GM18870 (cell line): ENCODE measurements around the gene CHMP5.

ENCODE experiments used
- ATAC-seq: cut with Tn5 transposase; IDR thresholded peaks from one replicate; pipeline ENCODE4 v1.9.1; 2021; ENCODE audit warnings: moderate library complexity; ENCODE audit not compliant: unreplicated experiment

Gene CHMP5

DNA sequence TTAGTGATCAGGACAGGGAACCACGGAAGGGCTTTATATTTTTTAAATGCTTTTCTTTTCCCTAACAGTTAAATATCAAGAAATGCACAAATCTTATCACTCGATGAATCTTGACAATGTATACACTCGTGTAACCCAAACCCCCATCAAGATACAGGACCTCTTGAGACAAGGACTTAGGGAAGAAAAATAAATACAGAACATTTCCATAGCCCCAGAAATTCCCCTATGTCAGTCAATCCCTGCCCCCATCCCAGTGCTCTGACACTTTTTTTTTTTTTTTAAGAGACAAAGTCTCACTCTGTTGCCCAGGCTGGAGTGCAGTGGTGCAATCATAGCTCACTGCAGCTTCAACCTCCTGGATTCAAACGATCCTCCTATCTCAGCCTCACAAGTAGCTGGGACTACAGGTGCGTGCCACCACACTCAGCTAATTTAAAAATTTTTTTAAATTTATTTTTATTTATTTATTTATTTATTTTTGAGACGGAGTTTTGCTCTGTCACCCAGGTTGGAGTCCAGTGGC is 22.2 kb upstream of the CHMP5 start:
- ATAC-seq, result no peak

DNA sequence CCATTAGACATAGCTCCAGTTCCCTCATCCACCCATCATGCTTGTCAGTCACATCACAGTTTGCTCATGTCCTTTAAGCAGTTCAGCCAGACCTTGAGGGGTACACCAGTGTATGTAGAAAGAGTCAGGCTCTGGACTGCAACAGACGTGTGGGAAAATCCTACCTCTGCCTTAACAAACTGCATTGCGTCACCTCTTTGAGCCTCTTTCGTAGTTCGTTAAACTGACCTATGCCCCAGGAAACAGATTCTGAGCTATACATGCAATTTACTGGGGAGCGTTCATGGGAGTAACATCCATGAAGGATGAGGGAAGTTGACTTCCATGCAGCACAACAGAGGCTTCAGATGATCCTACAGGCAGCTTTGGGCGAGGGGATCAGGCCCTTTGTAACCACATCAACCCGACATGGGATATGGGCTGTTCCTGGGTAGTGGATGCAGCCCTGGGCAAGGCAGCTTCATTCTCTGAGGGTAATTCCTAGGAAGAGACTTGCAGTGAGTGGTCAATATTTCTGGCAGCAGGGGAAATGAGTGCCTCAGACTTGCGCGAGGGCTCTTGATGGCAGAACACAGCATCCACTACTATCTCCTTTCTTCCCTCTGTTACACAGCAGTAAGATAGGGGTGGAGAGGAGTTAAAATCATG is 20.6 kb upstream of the CHMP5 start:
- ATAC-seq, result no peak

DNA sequence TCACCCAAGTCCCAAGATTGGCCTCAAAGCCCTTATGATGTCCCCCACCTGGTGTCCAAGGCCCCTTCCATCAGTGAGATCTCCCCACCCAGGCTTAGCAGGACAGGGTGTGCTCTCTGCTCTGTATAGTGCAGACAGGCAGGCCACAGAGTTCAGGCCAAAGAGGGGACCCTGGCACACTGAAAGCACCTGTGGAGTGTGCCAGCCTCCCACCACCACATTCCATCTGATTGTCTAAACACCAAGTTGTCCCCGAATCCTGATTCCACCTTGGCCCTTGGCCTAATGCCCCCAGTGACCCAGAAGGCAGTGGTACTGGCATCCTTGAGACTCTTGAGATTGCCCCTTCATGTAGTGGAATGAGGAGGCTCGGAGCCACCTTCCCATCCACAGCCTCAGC is 19.5 kb upstream of the CHMP5 start:
- no peak for ATAC-seq

DNA sequence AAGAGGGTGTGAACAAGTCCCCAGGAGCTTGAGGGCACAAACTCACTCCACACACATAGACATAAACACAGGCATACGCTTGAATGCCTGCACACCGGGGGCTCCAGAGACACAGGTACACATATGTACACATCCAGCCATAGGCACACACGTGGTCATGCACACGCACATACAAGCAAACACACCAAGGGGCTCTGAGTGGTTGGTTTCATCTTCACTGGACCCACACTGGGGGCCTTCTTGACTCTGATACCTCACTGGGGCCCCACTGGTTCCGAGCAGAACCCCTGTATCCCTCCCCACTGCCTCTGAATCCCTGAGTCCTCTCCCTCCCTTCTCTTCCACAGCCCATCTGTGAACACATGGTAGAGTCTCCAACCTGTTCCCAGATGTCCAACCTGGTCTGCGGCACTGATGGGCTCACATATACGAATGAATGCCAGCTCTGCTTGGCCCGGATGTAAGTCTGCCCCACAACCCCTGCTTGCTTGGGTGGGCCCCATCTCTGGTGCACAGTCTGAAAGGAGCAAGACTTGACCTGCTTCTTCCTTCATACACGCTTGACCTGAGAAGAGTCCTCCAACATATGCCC is 18.5 kb upstream of the CHMP5 start:
- ATAC-seq, result no peak

DNA sequence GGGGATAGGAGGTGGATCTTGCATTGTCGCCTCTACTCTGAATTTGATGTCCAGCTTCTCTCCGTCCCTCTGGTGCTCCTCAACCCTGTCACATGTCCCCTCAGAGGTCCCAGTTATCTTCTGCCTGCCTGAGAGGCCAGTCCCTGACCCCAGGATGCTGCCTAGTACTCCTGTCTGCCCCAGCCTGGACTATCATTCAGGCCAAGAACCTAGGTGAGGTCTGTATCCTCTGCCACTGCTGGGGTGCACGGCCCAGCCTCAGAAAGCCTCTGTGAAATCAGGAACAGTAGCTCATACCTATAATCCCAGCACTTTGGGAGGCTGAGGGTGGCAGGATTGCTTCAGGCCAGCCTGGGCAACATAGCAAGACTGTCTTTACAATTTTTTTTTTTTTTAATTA is 16.2 kb upstream of the CHMP5 start:
- ATAC-seq, result no peak

DNA sequence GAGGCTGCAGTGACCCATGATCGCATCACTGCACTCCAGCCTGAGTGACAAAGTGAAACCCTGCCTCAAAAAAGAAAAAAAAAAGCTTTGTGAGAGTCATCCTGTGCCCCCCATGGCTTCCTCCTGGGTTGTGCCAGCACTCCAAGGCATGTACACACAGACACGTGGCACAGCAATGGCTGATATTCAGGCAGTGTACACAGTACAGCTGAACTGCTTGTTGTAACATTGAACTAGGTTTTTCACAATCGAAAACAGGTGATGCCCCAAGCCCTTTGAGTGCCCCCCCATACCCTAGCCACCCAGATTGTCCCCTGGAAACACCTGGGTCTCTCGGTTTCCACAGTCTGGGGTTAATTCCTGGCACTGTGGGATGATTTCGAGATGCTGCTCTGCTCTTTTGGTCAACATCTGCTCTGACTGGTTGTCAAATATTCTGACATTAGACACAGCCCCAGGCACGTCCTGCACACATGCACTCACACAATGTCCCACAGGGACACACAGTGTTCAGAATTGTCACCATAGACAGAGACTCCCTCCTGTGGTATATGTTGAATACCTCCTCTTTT is 15.7 kb upstream of the CHMP5 start:
- no peak for ATAC-seq

DNA sequence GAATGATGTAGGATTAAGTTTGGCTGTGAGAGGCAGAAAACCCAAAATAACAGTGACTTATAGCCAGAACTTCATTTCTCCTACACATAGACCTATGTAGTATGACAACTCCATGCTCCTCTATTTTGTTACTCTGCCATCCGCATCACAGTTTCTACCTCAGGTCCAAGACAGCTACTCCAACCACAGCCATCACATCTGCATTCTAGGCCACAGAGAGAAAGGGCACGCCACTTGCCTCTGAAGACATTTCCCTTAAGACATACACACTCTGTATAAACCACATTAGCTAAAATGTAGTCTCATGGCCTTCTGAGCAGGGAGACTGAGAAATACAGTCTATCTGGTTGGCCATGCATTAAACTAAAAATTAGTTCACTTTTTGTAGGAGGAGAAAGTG is 14.9 kb upstream of the CHMP5 start:
- ATAC-seq, result no peak

DNA sequence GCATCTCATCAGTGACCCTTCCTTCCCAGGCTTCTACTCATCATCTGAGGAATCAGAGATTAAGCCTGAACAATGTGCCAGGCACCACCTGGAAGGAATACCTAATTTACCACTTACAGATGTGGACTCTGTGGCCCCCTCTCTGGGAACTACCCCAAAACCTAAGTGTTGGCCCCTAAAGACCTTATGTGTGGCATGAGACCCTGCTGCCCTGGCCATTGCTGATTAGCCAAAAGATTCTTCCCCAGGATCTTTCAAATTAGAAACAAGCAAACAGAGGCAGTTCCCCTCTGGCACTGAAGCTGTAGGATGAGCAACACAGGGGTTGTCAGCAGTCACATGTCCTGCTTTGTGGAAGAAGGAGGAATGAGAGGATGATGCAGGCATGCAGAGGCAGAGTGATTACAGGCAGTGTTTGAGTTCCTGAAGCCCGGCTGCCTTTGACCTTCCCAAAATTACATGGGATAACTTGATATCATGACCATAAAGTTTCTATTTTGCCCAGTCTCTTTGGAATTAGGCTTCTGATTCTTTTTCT is 14.3 kb upstream of the CHMP5 start:
- ATAC-seq, result no peak

DNA sequence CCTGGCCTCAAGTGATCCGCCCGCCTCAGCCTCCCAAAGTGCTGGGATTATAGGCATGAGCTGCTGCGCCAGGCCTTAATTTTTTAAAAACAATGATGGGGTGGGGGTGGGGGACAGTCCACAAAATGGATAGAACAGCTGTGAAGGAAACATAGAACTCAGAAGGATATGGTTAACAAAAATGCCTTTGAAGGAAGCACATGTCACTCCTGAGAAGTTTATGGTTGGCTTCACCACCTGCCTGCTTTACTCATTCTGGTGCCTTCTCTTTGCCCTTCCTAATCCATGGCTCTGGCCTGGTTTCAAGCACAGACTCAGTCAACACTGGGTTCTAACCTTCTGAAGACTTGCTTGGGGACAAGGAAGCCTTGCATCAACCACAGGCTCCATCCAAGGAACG is 10.6 kb upstream of the CHMP5 start:
- no peak for ATAC-seq

DNA sequence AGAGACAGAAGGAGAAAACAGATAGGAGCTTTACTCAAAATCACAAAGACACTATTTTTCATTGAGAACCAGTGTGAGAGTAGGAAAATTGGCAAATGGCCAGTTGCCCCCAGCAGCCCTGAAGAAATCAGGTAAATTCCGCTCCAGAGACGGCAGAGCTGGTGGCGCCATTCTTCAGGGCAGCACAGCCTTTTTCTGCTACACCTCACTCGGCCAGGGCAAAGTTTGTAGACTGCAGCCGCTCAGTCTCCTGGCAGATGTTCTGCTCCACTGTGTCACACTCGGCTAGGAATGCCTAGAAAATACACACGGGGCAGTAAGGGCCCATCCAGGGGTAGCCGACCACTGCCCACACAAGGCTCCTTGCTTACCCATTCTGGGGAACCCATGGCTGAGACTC is 9.8 kb upstream of the CHMP5 start:
- ATAC-seq, result no peak

DNA sequence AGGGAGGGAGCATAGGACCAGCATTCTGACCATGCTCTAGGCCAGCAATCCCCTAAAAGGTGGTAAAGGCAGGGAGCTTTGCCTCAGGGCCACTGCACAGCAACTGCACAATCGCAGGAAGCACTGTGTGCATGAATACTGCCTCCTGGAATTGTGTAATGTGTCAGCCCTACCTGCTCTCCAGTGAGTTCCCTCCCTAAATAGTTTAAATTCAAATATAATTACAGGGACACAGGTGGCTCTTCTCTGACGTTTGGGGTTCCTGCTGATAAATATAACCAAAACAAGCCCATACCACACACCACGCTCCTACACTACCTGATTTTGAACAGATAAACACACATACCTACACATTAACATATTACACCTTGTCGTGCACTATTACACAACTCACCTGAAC is 9.4 kb upstream of the CHMP5 start:
- ATAC-seq, result no peak

DNA sequence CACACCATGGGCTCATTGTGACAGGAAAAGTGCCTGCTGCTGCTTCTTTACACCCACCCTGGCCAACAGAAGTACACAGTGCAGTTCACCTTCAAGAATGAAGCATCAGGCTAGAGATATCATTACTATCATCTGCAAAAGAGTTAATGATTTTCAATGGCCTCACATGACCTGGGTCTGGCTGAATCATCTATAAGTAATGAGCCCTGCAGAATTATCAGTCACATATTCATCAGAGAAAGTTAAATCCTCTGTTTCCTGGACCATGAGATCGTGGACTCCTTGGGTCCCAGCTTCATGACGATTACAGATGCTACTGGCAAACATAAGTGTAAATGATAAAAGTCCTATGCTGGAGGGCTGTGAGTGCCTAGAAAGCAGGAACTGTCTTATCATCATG is 8.6 kb upstream of the CHMP5 start:
- ATAC-seq, result no peak

DNA sequence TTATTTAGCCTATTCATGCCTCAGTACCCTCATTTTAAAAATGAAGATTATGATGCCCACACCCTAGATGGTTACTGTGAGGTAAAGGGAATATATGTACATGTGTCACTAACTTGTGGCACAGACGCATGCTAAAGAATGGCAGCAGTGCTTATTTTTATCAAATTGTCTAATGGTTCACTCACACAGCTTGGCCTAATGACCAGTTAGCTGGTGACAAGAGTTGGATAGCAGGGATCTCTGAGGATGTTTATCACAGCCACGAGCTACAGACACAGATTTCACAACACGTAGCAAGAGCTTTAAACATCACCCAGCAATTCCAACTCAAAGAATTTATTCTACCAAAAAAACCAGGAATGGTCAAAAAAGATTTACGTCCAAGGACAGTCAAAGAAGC is 7.6 kb upstream of the CHMP5 start:
- no peak for ATAC-seq

DNA sequence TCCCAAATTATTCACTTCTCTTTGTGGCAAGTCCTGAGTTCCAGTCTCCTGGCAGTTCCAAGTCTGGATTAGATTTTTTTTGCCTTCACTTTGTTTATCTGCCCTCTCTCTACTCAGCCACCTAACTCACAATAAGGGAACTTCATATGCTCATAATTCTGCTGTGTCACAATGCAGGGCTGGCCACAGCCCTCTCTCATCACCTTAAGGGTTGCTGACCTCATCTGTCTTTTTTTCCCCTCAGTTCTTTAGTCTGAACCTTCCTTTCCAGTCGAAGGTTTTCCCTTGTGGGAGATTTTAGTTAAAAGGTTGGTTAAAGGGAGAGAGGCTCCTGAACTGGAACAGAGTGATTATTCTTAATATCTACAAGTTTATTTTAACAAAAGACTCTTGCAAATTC is 4.5 kb upstream of the CHMP5 start:
- ATAC-seq, result no peak

DNA sequence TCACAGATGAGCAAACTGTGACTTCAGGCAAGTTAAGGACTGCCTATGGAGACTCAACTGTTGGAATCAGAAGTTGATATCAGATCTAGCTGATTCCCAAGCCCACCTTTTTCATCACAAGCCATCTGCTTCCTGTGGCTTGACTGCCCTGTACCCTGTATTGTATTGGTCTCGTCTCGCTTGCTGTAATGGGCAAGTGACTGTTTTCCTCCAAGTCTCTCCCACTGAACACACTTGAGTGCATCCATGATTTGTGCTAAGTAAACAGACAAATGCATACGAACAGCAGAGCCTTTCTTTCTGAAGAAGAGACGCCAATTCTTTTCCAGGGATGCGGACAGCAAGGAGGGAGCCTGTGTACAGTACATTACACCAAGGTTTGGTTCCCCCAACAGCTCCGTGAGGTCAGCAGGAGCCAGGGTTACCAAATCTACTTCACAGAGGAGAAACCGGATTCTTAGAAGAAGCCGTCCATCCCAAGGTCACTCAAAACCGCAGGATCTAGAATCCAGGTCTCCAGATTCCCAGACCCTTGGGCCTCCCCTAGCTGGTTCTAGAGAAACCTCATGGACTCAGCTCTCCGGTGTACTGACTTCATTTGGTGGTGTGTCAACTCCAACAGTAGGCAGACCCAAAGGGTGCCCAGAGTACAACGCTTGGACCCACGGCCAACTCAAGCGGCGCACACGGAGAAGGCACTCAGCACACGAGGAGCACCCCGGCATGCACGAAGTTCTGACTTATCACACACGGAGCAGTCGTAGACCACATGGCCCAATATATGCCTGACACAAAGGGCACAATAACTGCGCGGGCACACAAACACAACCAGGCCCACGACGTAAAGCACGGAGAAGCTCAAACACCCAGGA is 1.5 kb upstream of the CHMP5 start:
- no peak for ATAC-seq

DNA sequence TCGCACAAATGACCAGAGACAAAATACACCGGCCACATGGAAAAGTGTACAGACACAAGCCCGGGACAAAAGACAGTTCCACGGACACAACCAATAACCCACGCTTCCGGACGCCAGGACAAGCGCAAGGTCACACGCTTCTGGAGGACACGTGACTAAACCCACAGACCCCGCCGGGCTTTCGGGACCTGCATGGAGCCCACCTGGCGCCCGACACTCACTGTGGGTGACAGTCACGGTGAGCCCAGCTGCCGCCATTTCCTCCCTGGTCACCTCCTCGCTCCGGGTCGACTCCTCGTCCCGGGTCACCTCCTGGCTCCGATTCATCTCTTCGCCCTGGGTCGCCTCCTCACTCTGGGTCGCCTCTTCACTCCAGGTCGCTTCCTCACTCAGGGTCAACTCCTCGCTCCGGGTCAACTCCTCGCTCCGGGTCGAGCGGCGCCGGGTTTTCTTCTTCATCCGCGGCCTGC is 811 bp upstream of the CHMP5 start:
- ATAC-seq, result peak; percentile 7

DNA sequence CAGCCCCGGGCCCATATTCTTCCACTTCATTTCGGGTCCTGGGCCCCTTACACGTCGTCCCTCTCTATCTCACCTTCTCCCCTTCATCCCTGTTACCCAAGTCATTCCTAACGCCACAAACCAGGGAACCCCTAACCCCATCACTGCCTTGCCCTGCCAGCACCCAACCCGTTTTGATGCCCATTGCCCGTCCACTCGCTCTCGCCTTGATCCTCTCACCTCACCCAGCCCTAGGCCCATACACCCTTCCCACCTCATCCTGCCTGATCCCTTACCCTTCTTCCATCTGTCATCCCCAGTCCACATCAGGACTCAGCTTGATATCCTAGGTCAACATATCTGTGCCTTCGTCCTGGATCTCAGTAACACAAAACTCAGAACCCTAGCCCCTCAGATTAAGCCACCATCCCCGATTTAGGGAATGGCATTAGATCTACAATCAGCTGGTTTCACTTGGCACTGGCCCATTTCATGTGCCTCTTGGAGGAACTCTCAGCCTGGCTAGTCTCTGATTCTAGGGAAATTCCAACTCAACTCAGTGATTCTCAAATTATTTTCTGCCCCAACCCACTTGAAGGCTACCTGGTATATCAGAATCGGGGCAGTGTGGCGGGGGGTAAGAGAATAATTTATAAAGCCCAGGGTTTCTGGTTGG is 489 bp downstream of the CHMP5 start:
- no peak for ATAC-seq

DNA sequence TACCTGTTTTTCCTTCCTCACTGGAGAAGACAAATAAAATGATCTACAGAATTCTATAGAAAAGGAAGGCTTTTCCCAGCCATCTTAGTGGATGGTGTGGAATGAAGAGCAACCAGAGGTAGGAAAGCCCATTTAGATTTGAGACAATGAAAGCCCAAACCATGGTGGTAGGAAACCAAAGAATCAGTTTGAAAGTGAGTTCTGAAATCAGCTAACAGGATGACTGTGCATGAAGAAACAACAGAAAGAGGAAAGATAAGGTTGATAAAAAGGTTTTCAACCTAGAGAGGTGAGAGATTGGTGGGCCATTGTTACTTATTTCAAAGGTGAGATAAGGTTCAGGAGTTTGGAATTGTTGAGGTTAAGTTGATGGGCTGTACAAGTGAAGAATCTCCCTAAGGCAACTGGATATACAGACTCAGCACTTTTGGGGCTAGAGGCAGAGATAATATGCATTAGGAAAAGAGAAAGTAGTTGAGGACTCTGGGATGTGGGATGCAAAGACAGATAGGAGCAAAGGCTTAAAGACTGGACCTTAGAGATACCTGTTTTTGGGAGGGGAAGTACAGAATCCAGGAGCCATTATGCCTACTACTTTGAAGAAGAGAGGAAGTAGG is 2.4 kb downstream of the CHMP5 start:
- ATAC-seq, result no peak

DNA sequence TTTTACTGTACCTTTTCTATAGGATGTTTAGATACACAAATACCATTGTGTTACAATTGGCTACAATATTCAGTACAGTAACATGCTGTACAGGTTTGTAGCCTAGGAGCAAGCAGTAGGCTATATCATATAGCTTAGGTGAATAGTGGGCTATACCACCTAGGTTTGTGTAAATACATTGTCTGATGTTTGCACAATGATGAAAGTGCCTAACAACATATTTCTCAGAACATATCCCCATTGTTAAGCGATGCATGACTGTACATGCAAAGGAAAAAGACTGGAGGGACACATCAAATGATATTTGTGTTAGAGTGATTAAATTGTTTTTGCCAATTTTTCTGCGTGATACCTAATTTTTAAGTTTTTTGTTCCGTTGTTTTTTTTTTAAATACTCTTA is 5.3 kb downstream of the CHMP5 start:
- no peak for ATAC-seq

DNA sequence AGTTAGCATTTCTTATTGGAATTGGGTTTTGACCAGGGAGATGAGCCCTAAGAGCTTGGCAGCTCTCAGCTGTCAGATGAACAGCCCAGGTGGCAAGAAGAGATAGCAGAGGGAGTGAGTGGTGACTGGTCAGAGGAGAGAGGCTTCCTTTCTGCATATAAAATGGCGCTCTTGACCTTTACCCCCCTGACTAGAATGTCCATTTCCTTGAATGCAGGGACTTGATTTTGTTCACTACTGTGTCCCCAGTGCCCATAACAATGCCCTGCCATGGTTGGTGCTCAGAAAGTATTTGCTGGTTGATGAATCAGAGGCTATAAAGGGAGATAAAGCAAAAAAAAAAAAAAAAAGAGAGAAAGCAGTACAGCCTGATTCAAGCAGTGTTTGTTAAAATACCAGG is 7.2 kb downstream of the CHMP5 start:
- no peak for ATAC-seq
